ENCODE measurements around the gene DMRTC1.
"Not testable (repeated sequence)": the region's sequence is repeated elsewhere in the genome, so short reads cannot be mapped to it uniquely, and the experiment has no call there.

The DMRTC1 gene, protein sequence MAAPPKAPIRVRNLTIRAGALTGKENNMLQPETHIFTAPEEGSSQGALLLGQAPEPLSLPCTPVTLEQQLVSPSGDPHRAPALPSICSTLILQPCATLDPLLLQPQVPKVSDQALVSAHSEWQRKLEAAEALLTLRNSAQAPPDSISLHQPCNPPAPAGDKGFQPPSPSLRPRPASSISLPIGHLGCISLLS

DNA sequence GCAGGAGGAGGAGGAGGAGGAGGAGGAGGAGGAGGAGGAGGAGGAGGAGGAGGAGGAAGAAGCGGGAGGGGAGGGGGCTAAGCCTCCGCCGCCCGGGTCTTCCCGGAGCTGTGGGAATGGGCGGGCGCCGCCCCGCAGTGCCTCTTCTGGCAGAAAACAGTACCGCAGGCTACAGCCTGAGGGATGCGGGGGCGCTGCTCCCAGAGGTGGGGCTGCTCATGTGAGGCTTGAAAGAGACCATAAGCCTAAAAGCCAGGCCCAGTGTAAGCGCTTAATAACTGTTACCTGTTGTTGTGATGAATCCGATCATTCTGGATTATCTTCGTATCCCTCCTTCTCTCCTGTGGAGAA lies at the start of gene DMRTC1:
Gene DMRTC1 (minus strand): TSS at position 19 of the 351 bp plus-strand sequence. CDS start 68,143 bp downstream, outside the sequence.
- not testable (repeated sequence) for DNase-seq (ENCODE audit: low spot score)

GRCh38 chrX:72980894-72981469 lies 37.3 kb upstream of the DMRTC1 start:
- not testable (repeated sequence) for DNase-seq (ENCODE audit: low spot score)

DNA sequence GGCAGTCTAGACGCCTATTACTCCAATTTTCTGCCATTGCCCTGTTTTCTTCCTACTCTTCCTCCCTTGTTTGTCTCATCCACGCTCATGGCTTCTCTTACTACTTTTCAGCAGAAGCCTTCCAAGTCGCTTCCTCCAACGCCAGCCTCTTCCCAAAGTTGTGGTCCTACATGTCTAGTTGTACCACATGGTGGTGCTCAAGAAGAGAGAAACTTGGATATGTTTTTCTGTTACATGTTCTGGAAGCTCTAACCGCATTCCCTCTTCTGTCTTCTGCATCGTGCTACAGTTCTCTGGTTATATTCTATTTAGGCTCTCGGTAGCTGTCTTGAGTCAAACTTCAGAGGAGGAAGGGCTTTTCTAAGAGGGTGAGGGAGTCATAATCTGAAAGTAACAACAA lies 31.2 kb upstream of the DMRTC1 start:
- not testable (repeated sequence) for DNase-seq (ENCODE audit: low spot score)

- not testable (repeated sequence) for DNase-seq (ENCODE audit: low spot score)
Observed at GRCh38 chrX:72971859-72972258, 28.2 kb upstream of the DMRTC1 start.

GRCh38 chrX:72959971-72960370 lies 16.3 kb upstream of the DMRTC1 start:
- DNase-seq (ENCODE audit: low spot score) = not testable (repeated sequence)

DNA sequence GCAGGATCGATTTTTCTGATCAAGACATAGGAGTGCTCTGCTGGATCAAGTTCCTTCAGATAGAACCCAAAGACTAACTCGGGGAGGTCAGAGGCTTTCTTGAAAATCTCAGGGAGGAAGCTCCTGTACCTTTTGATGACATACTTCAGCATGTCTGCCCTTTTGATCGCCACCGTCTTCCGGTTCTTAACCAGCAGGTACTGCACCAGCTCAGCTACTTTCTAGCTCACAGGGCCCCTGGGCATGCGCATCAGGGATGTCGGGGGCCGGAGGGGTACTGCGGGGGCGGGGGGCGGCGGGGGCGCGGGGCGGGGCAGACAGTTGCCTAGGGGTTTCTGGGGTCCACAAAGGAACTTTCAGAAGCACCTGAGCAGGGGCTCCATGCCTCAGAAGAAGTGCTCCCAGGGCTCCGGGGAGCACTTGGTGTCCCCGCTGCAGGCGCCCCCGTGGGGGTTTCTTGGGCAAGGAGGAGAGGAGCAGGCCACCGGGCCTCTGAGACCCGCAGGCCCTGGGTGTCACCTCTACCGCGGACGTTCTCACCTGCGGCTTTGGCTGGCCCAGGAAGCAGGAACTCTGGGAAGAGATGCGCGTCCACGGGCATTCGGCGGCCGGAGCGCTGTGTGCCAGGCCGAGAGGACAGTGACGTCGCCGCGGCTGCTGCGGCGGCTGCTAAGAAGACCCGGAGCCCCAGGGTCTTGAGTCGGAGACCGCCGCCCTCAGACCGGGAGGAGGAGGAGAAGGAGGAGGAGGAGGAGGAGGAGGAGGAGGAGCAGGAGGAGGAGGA lies 410 bp downstream of the DMRTC1 start:
- not testable (repeated sequence) for DNase-seq (ENCODE audit: low spot score)

GRCh38 chrX:72942272-72942671 lies 1.4 kb downstream of the DMRTC1 start:
- not testable (repeated sequence) for DNase-seq (ENCODE audit: low spot score)

DNA sequence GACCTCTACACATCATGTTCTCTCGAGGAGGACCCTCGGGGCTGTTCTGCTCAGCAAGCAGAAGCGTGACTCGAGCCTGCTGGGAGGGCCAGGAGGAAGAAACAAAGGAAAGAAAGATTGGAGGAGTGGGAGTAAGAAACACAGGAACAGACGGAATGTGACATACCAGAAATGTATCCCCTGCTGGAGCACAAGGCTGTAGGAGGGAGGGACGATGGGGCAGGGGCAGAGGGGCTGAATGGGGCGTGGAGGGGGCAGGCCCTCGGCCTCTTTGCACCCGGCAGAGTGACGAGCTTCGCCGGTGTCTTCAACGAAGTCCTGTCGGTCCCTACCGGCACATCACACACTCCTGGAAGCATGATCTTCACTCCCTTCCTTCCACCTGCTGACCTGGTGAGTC lies 5.7 kb downstream of the DMRTC1 start, which contains the start of gene FAM236A:
Gene FAM236A (plus strand): TSS at position 301 of the 400 bp plus-strand sequence. CDS start 57 bp downstream, at position 358.
- DNase-seq (ENCODE audit: low spot score) = not testable (repeated sequence)

- not testable (repeated sequence) for DNase-seq (ENCODE audit: low spot score)
Observed at GRCh38 chrX:72936882-72937455, 6.7 kb downstream of the DMRTC1 start.

- not testable (repeated sequence) for DNase-seq (ENCODE audit: low spot score)
Observed at GRCh38 chrX:72936455-72936854, 7.2 kb downstream of the DMRTC1 start.

GRCh38 chrX:72932283-72932682 lies 11.4 kb downstream of the DMRTC1 start:
- DNase-seq (ENCODE audit: low spot score) = not testable (repeated sequence)

DNA sequence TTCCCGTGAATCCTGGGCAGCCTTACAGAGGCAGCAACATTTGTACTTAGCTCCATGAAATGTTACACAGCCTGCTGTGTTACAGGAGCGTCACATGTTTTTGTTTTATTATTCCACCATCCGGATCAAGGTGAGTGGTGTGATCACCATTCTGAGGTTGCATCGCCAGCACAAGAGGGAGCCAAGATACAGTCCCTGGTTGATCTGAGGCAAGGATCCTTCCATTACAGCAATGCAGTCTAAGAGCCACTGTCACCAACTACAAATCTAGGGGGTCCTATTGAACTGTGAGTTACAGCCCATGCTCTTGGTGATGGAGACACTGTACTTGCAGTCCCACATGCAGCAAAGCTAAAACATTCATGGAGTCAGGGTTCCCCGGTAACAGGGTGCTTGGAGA lies 27.5 kb downstream of the DMRTC1 start:
- not testable (repeated sequence) for DNase-seq (ENCODE audit: low spot score)

DNA sequence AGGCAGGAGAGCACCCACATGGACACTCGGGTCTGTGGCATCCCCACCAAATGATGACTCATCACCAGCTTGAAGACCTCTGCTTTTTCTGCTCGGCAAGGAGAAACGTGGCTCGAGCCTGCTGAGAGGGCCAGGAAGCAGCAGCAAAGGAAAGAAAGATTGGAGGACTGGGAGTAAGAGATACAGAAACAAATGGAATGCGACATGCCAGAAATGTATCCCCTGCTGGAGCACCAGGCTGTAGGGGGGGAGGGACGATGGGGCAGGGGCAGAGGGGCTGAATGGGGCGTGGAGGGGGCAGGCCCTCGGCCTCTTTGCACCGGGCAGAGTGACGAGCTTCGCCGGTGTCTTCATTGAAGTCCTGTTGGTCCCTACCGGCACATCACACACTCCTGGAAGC lies 31.3 kb downstream of the DMRTC1 start, which contains the start of gene FAM236C:
Gene FAM236C (plus strand): TSS at position 301 of the 400 bp plus-strand sequence. CDS start 100 bp downstream, outside the sequence.
- DNase-seq (ENCODE audit: low spot score) = not testable (repeated sequence)

GRCh38 chrX:72889740-72890139 lies 53.9 kb downstream of the DMRTC1 start:
- DNase-seq (ENCODE audit: low spot score) = not testable (repeated sequence)

- DNase-seq (ENCODE audit: low spot score) = not testable (repeated sequence)
Observed at GRCh38 chrX:72882898-72883297, 60.7 kb downstream of the DMRTC1 start.

- DNase-seq (ENCODE audit: low spot score) = not testable (repeated sequence)
Observed at GRCh38 chrX:72837532-72837931, 106.1 kb downstream of the DMRTC1 start.

- DNase-seq (ENCODE audit: low spot score) = not testable (repeated sequence)
Observed at GRCh38 chrX:72830701-72831100, 112.9 kb downstream of the DMRTC1 start.

Measured in activated CD4-positive, alpha-beta T cell treated with anti-CD3 and anti-CD28 coated beads, Interleukin-2, Interleukin-4, amounts not matched to agents 100 ng/mL and 50 ng/mL, durations not matched to agents 16 hours and 8 hours (primary cell).